K562 (cell line): ENCODE measurements around the gene HSF5.

Experiments used
- CBFB ChIP-seq: sonication (generic); formaldehyde crosslinking; IDR thresholded peaks from 2 replicates; pipeline ENCODE4 v1.4.0; 2020; ENCODE audit warnings: mild to moderate bottlenecking, missing genetic modification reagents
- CCAR2 ChIP-seq: fragments of 200-400 bp; formaldehyde crosslinking; IDR thresholded peaks from 2 replicates; pipeline ENCODE4 v1.6.1; 2017; ENCODE audit warnings: mild to moderate bottlenecking, low read depth, low read length
- CREM ChIP-seq: IDR thresholded peaks from 2 replicates; pipeline ENCODE4 v1.6.1; 2014; ENCODE audit warnings: antibody characterized with exemption, low read depth
- HDGF ChIP-seq: fragments of 450-650 bp; IDR thresholded peaks from 2 replicates; pipeline ENCODE4 v1.6.1; 2016
- JUN ChIP-seq, 2 experiments: sonication (generic) in 1 of 2; formaldehyde crosslinking in 1 of 2; IDR thresholded peaks; 2 replicates each; pipeline versions ENCODE4 v1.6.1 to v1.8.0; 2012 to 2022; ENCODE audit warnings: borderline replicate concordance in 2 of 2, mild to moderate bottlenecking in 2 of 2, improper control_type of control experiment in 1 of 2, low read depth in 1 of 2, low read length in 1 of 2, missing genetic modification reagents in 1 of 2
- JUND ChIP-seq, 2 experiments: IDR thresholded peaks; 2 replicates in 1 of 2; 3 replicates in 1 of 2; pipeline ENCODE4 v1.6.1; 2011; ENCODE audit warnings: borderline replicate concordance in 2 of 2, low read depth in 2 of 2, low read length in 2 of 2, improper control_type of control experiment in 1 of 2, missing biosample characterization in 1 of 2, missing genetic modification characterization in 1 of 2, missing genetic modification reagents in 1 of 2
- NRF1 ChIP-seq, 2 experiments: fragments of 450-650 bp; IDR thresholded peaks in 1 of 2; conservative IDR thresholded peaks in 1 of 2; 2 replicates each; pipeline ENCODE4 v1.6.1; 2014; ENCODE audit warnings: mild to moderate bottlenecking in 2 of 2
- SIN3B ChIP-seq: fragments of 450-650 bp; IDR thresholded peaks from 2 replicates; pipeline ENCODE4 v1.6.1; 2017; ENCODE audit warnings: low read depth, mild to moderate bottlenecking, moderate library complexity
- ZSCAN29 ChIP-seq: fragments of 450-650 bp; IDR thresholded peaks from 2 replicates; pipeline ENCODE4 v1.6.1; 2017
- TF ChIP-seq, protein P1 (sequence below), 3 experiments: IDR thresholded peaks in 2 of 3; conservative IDR thresholded peaks in 1 of 3; 2 replicates each; pipeline ENCODE4 v1.5.1; 2011 to 2012; ENCODE audit warnings: low read length in 3 of 3, mild to moderate bottlenecking in 3 of 3, control low read depth in 2 of 3, improper control_type of control experiment in 1 of 3, inconsistent platforms in 1 of 3, low read depth in 1 of 3, mixed read lengths in 1 of 3, moderate library complexity in 1 of 3; ENCODE audit not compliant: insufficient read depth in 2 of 3

DNA sequence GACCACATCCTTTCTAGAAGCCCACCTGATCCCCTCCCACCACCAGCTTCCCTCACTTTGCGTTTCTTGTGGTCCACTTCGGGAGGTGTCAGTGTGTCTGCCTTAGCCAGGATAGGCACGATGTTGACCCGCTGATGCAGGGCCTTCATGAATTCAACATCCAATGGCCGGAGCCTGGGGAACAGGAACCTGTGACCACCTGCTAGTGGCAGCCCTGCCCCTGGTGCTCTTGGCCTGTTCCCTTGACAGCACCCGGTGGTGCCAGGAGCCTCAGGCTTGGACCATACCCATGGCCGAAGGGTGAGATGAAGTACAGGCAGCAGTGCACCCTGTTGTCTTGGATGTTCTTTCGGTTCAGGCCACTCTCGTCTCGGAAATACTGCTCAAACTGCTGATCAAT, 33.5 kb upstream of the HSF5 start:
- TF ChIP-seq ZSCAN29 (no peak), JUND (IDR thresholded peaks at IDR 0.05; ENCODE audit: borderline replicate concordance, low read depth, low read length) (no peak), JUND (tag; IDR thresholded peaks at IDR 0.05; ENCODE audit: borderline replicate concordance, low read depth, low read length) (no peak), HDGF (no peak), SIN3B (no peak), CREM (no peak), CBFB (CRISPR knock-in tag) (no peak), JUN (IDR thresholded peaks at IDR 0.05; ENCODE audit: borderline replicate concordance, low read depth, low read length) (no peak), JUN (CRISPR knock-in tag; IDR thresholded peaks at IDR 0.05; ENCODE audit: borderline replicate concordance) (no peak), NRF1 (conservative IDR thresholded peaks at IDR 0.05 in 1 of 2, IDR thresholded peaks at IDR 0.05 in 1 of 2) (no peak), CCAR2 (no peak)
- TF ChIP-seq, protein P1, sequence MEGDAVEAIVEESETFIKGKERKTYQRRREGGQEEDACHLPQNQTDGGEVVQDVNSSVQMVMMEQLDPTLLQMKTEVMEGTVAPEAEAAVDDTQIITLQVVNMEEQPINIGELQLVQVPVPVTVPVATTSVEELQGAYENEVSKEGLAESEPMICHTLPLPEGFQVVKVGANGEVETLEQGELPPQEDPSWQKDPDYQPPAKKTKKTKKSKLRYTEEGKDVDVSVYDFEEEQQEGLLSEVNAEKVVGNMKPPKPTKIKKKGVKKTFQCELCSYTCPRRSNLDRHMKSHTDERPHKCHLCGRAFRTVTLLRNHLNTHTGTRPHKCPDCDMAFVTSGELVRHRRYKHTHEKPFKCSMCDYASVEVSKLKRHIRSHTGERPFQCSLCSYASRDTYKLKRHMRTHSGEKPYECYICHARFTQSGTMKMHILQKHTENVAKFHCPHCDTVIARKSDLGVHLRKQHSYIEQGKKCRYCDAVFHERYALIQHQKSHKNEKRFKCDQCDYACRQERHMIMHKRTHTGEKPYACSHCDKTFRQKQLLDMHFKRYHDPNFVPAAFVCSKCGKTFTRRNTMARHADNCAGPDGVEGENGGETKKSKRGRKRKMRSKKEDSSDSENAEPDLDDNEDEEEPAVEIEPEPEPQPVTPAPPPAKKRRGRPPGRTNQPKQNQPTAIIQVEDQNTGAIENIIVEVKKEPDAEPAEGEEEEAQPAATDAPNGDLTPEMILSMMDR (IDR thresholded peaks at IDR 0.05 in 2 of 3, conservative IDR thresholded peaks at IDR 0.05 in 1 of 3; ENCODE audit: insufficient read depth in 2 of 3, low read depth in 1 of 3, low read length in 3 of 3): no peak
